UCSD-AML1 (cell line): Measurements from ENCODE around the gene GRHL1.
"Not testable (repeated sequence)": the region's sequence is repeated elsewhere in the genome, so short reads cannot be mapped to it uniquely, and the experiment has no call there.

ENCODE experiments used
- DNase-seq: peaks from one replicate; lab custom pipeline; 2025; ENCODE audit not compliant: unreplicated experiment; lab: John Stamatoyannopoulos, UW

Gene GRHL1

DNA sequence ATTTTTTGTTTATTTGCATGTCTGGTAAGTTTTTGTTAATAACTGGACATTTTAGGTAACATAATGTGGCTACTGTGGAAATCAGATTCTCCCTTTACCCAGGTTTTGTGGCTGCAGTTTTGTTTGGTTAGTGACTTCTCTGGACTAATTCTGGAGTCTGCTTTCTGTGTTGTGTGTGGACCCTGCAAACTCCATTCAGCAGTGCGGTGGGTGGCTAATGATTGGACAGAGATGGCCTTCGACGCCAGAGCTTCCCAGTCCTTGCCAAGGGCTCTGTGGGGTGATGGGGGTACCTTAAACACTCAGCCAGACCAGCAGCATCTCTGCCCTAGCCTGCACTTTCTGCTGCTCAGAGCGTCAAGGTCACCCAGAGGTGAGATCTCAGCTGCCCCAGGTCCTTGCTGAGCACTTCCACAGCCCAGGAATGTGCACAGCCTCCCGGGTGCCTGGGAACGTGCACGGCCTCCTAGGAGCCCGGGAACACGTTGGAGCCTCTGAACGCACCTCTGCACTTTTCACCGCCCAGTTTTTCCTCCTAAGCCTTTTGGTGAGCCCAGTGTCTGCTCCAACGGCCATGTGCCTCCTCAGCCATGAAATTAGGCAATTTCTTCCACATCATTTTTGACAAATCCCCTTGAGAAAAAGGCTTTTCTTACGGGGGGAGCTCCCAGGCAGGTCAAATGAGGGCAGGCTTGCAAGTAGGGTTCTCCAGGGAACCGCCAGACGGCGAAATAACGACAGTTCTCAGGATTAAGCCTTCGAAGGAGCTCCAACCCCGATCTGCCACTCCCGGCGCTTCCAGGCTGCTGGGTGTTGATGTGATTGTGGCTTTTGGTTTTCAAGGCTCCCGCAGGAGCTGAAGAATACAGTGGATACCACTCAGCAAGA lies 56.7 kb downstream of the GRHL1 start:
- DNase-seq, result no peak

DNA sequence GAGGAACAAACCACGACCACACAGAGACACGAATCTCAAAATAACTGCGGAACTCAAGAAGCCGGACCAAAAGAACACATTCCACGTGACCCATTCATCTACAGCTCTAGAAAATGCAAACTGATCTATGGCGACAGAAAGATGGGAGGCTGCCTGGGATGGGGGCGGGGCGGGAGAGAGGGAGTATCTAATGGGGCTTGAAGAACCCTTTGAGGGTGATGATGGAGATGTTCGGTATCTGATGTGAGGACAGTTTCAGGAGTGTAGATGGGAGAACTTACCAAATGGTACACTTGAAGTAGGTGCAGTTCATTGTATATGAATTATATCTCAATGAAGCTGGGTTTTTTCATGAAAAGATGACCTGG lies 57.3 kb downstream of the GRHL1 start:
- no peak for DNase-seq

DNA sequence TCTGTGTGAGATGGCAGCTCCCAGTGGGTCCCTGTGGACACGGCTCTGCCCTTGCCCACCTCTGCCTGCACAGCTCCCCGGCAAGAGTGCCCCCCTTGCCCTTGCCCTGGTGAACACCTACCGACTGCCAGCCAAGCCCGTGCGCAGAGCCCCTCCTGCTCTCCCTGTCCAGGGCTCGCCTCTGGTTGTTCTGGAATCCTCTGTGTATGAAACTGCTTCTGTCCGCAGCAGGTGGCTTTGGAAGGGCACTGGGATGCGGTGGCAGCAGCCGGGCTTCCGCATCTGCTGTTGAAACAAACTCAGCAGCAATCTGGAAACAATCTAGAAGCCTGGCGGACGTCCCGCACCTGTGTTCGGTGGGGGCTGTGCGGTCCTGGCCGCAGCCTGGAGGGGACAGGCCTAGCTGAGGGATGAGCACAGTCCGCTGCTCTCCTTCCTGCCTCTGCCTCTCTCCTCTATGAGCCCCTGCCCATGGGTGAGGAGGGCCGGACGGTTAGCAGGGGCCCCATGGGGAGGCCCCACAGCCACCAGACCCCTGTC lies 57.8 kb downstream of the GRHL1 start:
- no peak for DNase-seq

DNA sequence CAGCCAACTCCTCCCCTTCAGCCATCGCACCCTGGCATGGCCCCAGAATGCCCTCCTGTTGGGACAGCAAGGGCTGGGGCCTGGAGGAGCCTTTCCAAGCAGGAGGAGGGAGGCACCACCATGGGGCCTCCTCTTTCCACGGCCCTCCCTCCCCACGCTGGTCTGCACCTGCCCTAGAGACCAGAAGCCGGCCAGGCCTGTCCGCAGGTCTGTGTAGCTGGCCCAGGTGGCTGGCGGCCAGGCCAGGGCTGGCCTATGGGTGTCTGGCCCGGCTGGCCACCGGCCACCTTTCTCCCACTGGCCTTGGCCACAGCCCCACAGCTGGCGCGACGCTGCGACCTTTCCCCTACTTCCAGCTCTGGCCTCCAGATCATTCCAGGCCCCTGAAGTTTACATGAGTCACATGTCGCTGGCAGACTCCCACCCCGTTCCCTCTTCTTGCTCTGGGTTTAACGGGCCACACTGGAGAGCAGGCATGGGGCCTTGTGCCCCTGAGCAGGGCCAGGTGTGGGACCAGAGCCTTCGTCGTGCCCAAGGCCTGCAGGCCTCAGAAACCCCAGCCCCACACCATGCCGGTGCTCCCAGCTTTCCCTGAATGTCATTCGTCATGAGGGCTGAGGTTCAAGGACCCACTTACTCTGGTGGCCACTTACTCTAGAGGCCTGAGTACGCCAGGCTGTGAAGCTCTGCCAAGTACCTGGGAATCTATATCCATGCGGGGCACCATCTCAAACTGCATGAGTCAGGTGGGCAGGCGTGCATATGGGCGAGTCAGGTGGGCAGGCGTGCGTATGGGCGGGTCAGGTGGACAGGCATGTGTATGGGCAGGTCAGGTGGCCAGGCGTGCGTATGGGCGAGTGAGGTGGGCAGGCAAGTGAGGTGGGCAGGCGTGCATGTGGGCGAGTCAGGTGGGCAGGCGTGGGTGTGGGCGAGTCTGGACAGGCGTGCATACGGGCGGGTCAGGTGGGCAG lies 58.6 kb downstream of the GRHL1 start:
- DNase-seq, result no peak

DNA sequence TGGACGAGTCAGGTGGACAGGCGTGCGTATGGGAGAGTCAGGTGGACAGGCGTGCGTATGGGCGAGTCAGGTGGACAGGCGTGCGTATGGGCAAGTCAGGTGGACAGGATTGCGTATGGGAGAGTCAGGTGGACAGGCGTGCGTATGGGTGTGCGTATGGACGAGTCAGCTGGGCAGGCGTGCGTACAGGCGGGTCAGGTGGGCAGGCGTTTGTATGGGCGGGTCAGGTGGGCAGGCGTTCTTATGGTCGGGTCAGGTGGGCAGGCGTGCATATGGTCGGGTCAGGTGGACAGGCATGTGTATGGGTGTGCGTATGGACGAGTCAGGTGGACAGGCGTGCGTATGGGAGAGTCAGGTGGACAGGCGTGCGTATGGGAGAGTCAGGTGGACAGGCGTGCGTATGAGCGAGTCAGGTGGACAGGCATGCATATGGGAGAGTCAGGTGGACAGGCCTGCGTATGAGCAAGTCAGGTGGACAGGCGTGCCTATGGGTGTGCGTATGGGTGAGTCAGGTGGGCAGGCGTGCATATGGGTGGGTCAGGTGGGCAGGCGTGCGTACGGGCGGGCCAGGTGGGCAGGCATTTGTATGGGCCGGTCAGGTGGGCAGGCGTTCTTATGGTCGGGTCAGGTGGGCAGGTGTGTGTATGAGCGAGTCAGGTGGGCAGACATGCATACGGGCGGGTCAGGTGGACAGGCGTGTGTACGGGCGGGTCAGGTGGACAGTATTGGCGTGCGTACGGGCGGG lies 59.5 kb downstream of the GRHL1 start:
- DNase-seq, result not testable (repeated sequence)

DNA sequence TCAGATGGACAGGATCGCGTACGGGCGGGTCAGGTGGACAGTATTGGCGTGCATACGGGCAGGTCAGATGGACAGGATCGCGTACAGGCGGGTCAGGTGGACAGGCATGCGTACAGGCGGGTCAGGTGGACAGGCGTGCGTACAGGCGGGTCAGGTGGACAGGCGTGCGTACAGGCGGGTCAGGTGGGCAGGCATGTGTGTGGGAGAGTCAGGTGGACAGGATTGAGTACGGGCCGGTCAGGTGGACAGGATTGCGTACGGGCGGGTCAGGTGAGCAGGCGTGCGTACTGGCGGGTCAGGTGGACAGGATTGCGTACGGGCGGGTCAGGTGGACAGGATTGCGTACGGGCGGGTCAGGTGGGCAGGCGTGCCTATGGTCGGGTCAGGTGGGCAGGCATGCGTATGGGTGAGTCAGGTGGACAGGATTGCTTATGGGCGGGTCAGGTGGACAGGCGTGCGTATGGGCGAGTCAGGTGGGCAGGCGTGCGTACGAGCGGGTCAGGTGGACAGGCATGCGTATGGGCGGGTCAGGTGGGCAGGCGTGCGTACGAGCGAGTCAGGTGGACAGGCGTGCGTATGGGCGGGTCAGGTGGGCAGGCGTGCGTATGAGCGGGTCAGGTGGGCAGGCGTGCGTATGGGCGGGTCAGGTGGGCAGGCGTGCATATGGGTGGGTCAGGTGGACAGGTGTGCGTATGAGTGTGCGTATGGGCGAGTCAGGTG lies 60.3 kb downstream of the GRHL1 start:
- DNase-seq, result not testable (repeated sequence)

DNA sequence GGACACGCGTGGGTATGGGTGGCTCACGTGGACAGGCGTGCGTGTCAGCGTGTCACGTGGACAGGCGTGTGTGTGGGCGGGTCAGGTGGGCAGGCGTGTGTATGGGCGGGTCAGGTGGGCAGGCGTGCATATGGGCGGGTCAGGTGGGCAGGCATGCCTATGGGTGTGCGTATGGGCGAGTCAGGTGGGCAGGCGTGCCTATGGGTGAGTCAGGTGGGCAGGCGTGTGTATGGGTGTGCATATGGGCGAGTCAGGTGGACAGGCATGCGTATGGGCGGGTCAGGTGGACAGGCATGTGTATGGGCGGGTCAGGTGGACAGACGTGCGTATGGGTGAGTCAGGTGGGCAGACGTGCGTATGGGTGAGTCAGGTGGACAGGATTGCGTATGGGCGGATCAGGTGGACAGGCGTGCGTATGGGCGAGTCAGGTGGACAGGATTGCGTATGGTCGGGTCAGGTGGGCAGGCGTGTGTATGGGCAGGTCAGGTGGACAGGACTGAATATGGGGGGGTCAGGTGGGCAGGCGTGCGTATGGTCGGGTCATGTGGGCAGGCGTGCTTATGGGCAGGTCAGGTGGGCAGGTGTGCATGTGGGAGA lies 61.0 kb downstream of the GRHL1 start:
- DNase-seq, result not testable (repeated sequence)

DNA sequence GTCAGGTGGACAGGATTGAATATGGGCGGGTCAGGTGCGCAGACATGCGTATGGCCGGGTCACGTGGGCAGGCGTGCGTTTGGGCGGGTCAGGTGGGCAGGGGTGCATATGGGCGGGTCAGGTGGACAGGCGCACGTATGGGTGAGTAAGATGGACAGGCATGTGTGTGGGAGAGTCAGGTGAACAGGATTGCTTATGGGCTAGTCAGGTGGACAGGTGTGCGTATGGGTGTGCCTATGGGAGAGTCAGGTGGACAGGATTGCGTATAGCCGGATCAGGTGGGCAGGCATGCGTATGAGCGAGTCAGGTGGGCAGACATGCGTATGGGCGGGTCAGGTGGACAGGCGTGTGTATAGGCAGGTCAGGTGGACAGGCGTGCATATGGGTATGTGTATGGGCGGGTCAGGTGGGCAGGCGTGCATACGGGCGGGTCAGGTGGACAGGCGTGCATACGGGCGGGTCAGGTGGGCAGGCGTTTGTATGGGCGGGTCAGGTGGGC lies 61.5 kb downstream of the GRHL1 start:
- DNase-seq, result no peak

DNA sequence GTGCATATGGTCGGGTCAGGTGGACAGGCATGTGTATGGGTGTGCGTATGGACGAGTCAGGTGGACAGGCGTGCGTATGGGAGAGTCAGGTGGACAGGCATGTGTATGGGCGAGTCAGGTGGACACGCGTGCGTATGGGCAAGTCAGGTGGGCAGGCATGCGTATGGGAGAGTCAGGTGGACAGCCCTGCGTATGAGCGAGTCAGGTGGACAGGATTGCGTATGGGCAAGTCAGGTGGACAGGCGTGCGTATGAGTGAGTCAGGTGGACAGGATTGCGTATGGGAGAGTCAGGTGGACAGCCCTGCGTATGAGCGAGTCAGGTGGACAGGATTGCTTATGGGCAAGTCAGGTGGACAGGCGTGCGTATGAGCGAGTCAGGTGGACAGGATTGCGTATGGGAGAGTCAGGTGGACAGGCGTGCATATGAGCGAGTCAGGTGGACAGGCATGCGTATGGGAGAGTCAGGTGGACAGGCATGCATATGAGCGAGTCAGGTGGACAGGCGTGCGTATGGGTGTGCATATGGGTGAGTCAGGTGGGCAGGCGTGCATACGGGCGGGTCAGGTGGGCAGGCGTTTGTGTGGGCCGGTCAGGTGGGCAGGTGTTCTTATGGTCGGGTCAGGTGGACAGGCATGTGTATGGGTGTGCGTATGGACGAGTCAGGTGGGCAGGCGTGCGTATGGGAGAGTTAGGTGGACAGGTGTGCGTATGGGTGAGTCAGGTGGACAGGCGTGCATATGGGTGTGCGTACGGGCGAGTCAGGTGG lies 62.3 kb downstream of the GRHL1 start:
- not testable (repeated sequence) for DNase-seq

DNA sequence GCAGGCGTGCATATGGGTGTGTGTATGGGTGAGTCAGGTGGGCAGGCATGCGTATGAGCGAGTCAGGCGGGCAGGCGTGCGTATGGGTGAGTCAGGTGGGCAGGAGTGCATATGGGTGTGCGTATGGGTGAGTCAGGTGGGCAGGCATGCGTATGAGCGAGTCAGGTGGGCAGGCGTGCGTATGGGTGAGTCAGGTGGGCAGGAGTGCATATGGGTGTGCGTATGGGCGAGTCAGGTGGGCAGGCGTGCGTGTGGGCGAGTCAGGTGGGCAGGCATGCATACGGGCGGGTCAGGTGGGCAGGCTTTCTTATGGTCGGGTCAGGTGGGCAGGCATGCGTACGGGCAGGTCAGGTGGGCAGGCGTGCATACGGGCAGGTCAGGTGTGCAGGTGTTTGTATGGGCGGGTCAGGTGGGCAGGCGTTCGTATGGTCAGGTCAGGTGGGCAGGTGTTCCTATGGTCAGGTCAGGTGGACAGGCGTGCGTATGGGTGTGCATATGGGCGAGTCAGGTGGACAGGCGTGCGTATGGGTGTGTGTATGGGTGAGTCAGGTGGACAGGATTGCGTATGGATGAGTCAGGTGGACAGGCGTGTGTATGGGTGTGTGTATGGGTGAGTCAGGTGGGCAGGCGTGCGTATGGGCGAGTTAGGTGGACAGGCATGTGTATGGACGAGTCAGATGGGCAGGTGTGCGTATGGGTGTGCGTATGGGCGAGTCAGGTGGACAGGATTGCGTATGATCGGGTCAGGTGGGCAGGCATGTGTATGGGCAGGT lies 63.1 kb downstream of the GRHL1 start:
- no peak for DNase-seq

DNA sequence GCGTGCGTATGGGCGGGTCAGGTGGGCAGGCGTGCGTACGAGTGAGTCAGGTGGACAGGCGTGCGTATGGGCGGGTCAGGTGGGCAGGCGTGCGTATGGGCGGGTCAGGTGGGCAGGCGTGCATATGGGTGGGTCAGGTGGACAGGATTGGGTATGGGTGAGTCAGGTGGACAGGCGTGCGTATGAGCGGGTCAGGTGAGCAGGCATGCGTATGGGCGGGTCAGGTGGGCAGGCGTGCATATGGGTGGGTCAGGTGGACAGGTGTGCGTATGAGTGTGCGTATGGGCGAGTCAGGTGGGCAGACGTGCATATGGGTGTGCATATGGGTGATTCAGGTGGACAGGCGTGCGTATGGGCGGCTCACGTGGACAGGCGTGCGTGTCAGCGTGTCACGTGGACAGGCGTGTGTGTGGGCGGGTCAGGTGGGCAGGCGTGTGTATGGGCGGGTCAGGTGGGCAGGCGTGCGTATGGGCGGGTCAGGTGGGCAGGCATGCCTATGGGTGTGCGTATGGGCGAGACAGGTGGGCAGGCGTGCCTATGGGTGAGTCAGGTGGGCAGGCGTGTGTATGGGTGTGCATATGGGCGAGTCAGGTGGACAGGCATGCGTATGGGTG lies 64.0 kb downstream of the GRHL1 start:
- DNase-seq, result not testable (repeated sequence)

DNA sequence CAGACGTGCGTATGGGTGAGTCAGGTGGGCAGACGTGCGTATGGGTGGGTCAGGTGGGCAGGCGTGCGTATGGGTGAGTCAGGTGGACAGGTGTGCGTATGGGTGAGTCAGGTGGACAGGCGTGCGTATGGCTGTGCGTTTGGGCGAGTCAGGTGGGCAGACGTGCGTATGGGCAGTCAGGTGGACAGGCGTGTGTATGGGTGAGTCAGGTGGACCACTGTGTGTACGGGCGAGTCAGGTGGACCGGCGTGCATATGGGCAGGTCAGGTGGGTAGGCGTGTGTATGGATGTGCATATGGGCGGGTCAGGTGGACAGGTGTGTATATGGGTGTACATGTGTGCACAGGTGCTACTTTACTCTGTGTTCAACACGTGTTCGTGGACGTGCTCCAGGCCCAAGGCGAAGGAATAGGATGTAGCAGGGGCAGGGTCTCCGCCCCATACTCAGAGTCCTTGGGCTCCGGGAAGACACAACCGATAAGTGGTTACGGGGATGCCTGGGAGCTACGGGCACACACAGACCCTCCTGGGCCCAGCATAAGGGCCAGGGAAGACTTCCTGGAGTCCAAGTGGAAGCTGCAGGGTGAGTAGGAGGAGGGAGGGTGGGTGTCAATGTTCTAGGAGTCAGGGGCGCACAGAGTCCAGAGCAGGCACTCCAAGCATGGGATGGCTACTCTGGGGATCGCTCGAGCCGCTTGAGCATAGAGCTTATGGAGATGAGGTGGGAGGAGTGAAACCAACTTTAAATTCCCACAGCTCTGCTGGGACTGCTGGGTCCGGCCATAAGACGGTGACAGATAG lies 64.7 kb downstream of the GRHL1 start:
- no peak for DNase-seq

DNA sequence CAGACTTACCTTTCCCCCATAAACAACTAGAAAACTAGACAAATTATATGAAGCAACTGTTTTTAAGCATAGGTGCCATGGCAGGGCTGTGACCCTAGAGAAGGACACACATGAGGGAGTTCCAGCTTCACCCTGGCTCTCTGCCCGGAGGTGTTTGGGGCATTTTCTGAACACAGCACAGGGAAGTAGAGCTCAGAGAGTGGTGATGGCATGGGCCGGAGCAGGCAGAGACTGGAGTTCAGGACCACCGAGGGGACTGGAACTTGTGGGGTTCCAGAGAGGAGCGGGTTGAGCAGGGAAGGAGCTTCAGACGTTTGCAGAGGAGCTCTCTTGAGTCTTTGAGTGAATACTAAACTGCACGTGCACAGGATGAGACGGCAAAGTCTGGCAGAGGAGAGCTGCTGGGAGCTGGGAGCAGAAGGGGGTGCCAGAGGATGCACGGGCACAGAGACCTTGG lies 65.3 kb downstream of the GRHL1 start:
- no peak for DNase-seq

DNA sequence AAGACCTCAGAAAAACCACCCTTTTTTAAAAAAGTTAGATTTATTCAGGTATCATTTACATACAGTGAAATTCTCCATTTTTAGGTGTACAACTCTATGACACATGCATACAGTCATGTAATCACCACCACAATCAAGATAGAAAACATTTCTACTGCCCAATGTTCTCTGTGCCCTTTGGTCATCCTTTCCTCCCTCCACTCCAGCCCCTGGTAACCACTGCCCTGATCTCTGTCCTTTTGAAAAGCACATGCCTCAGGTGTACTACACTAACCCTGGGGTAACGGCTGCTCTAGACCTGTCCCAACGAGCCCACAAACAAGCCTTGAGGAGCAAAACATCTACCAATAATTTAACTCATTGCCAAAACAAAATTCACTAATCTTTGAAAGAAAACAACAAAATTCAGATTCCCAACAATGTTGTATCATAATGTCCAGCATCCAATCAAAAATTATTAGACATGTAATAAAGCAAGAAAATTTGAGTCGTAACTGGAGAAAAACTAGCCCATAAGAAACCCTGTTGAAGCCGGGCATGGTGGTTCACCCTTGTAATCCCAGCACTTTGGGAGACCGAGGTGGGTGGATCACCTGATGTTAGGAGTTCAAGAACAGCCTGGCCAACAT lies 65.9 kb downstream of the GRHL1 start:
- DNase-seq, result no peak

DNA sequence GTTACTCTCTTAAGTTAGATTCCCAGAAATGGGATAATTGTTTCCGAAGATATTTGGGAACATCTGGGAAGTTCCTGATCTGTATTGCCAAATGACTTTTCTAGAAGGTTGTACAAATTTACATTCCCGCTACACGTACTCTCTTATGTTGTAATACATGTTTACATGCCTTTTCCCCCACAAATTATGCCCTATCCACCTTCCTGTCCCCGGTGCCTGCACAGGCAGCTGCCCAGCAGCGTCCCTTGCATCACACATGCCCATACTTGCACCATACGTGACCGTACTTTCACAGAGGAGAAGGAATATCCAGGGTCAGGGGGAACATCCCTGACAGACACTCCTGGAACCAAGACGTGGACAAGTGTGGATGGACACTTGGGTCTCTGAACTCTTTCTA lies 67.7 kb downstream of the GRHL1 start:
- DNase-seq, result no peak
